ENCODE results near the gene LRMDA.

GRCh38 chr10:76178532-76179292 is 747.3 kb downstream of the LRMDA start:
- TF ChIP-seq CTCF (conservative IDR thresholded peaks at IDR 0.05; ENCODE audit: low read length) (no peak), EZH2phosphoT487 (IDR thresholded peaks at IDR 0.05; ENCODE audit: borderline replicate concordance) (no peak)

Measured in Loucy (cell line).